Placental epithelial cell (primary cell): ENCODE results near the gene GUF1. TPM values are rescaled to one million over a fixed set of nuclear protein-coding genes. Genes with fewer than 3 reads are reported as not detected.

ENCODE experiments used
- total RNA-seq: library from RNA; depleted of rRNA; stranded (reverse); fragments of >200 nt; gene quantifications from 2 replicates; pipeline ENCODE4 v1.2.3, GENCODE V29; 2012

The GUF1 gene
- total RNA-seq = 15.3 and 23.2 TPM in 2 replicates

DNA sequence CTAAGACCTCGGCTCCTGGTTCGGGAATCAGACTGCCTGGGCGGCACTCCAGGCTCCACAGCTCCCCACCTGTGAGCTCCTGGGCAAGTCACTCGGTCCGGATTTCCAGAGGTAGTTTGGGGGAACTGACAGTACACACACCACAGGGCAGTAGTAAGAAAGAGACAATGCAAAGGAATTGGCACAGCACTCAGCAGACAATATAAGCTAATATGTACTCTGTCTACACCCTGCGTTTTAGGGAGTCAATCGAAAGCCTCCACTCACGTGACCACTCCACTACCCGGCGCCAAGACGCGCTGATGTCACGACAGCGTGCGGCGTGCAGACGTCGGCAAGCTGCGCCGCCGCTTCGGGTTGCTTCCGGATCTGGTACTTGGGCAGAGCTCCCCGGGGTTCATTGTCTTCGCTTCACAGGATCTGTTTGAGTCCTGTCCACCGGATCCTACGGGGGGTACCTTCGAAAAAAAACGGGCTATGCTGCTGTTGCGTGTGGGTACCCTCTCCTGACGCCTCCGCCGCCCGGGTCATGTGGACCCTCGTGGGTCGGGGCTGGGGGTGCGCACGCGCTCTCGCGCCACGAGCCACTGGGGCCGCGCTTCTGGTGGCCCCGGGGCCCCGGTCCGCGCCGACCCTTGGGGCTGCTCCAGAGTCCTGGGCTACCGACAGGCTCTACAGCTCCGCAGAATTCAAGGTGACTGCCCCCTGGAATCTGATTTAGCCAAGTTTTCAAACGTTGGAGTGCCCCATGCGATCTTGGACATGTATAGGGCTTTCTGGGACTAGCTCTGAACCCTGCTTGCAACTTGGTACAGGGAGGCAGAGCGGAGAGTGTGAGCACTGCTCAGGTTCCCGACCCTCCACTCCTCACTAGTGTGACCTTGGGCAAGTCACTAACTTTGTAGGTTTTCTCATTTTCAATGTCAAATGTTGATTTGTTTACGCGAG lies at the start of gene GUF1:
GUF1 (plus strand) TSS at position 327 of the 948 bp plus-strand sequence; CDS start at position 530, 203 bp downstream.

DNA sequence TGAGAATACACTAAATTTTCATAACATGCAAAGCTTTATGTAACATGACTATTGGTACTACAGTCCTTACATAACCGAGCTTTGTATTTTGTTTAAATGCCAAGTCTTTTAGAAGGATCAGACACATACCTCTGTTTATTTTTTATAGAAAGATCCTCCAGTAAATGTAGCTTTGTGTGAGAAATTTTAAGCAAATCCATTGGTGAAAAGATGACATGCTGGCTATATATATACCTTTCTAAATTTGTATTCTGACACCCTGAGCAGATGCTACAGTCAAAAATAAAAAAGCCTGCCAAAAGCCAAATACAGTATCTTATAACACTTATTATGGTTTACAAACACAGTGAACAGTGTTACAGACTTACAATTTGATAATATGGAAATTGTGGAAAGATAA lies 26.8 kb upstream of the GUF1 start, which contains the start of gene YIPF7:
YIPF7 (minus strand) TSS at position 201 of the 400 bp plus-strand sequence. CDS start 1,525 bp downstream, outside the sequence.

DNA sequence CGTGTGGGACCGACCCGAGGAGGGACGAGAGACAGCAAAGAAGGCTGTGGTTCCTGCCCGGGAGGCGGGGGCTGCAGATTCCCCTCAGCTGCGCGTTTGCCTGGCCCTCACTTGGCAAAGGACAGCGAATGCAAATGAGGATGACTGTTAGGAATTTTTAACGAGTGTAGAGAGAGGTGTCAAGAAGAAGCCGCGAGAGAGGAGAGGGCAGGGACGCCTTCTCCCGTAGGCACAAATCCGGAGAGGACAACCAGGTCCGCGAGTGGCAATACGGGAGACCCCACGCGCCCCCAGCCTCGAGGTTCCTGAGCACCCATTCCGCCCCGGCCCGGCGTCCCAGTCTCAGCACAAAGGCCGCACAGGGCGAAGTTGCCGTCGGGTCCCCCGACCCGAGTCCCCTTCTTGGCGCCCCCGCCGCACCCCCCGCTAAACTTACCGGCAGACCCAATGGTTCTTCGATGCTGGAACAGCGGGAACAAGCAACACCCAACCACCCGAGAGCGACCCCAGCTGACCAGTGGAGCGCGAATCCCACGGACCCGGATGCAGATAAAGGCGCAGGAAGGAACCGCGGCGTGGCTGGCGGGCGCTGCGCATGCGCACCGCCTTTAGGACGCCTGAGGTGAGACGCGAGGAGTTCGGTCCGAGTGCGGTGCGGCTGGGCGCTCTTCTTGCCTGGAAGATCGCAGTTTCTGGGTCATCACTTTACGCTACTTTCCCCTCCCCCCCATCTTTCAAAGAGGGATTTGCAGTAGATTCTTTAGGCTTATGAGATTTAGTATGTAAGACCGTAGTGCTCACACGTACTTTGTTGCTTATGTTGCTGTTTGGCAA lies 48.0 kb downstream of the GUF1 start, which contains the start of gene GNPDA2:
GNPDA2 (minus strand) TSS at position 519 of the 834 bp plus-strand sequence. CDS start 4,349 bp downstream, outside the sequence.

Other genes with a start within 250 kb of the GUF1 start
- 2.7 and 3.4 TPM in 2 replicates for gene KCTD8, start 229.6 kb upstream of the GUF1 start, total RNA-seq
- not detected in 2 replicates for gene YIPF7, start 26.8 kb upstream of the GUF1 start, total RNA-seq
- gene GNPDA2, start 48.1 kb downstream of the GUF1 start, total RNA-seq = 13.7 and 16.1 TPM in 2 replicates